IPS-20b (cell line): ENCODE results near the gene TRABD2B.

Experiments used
- H3K27ac ChIP-seq: one replicate; pipeline ENCODE4 v1.5.1; 2013; ENCODE audit warnings: low read length
- H3K27me3 ChIP-seq: 2 replicates; pipeline ENCODE4 v1.6.1; 2013; ENCODE audit warnings: mild to moderate bottlenecking, low read length, inconsistent platforms; ENCODE audit not compliant: insufficient read depth
- H3K36me3 ChIP-seq: 2 replicates; pipeline ENCODE4 v1.6.1; 2013; ENCODE audit warnings: low read depth, mild to moderate bottlenecking, inconsistent platforms, low read length, moderate library complexity; ENCODE audit not compliant: insufficient read depth
- H3K4me1 ChIP-seq: 2 replicates; pipeline ENCODE4 v1.6.1; 2013; ENCODE audit warnings: mild to moderate bottlenecking, control low read depth, inconsistent platforms, low read length, moderate library complexity; ENCODE audit not compliant: insufficient read depth
- H3K4me3 ChIP-seq: 2 replicates; pipeline ENCODE4 v1.5.1; 2013; ENCODE audit warnings: mild to moderate bottlenecking, low read length, inconsistent platforms
- H3K9ac ChIP-seq: 2 replicates; pipeline ENCODE4 v1.6.1; 2013; ENCODE audit warnings: low read depth, mild to moderate bottlenecking, inconsistent platforms, low read length, moderate library complexity
- H3K9me3 ChIP-seq: 2 replicates; pipeline ENCODE4 v1.6.1; 2013; ENCODE audit warnings: mild to moderate bottlenecking, low read depth, low read length, inconsistent platforms; ENCODE audit not compliant: insufficient read depth

TRABD2B gene

DNA sequence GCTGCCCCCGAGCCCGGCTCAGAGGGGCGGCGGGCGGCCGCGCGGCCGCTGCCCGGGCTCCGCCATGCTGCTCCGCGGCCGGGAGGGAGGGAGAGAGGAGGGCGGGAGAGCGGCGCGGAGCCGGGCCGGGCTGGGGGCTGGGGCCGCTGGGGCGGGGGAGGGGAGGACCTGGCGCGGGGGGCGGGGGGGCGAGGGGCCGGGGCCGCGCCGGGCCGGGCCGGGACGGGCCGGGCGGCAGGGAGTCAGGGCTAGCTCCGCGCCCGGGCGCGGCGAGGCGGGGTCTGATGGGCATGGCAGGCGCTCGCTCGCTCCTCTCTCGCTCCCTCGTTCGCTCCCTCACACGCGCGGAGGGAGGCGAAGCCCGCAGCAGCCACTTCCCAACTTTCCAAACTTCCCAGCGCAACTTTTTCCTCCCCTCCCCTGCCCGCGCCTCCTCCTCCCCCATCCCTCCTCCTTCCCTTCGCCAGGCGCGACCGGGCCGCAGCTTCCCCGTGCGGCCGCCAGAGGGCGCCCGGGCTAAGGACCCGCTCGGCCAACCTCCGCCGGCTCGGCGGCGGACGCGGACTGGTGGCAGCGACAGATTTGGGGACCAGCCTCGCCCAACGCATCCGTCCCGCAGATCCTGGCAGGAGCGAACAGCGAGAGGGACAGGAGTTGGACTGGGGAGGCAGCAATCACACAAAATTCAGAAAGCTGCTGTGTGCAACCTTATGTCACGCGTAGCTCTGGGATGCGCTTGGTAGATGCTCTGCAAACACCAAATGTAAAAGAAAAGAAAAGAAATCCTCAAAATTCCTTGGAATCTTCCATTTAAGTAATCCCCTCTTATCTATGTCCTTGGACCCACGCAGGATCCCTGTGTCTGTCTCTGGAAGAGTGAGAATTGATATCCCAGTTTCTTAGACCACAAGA is at the start of gene TRABD2B:
Gene TRABD2B (minus strand): TSS at position 97 of the 912 bp plus-strand sequence.
- peaks cover 27% of the 10 kb centered on the region for H3K4me1 ChIP-seq
- H3K27me3 ChIP-seq = peaks cover 53% of the 10 kb centered on the region
- H3K36me3 ChIP-seq = no peaks in the 10 kb centered on the region; the same call in 1 of the 2 replicates
- H3K9me3 ChIP-seq = no peaks in the 10 kb centered on the region
- H3K27ac ChIP-seq = no peak within 1 kb of the TSS
- H3K4me3 ChIP-seq = peak within 1 kb of the TSS; percentile 74
- peak within 1 kb of the TSS; percentile 54; the same call in 1 of the 2 replicates for H3K9ac ChIP-seq

DNA sequence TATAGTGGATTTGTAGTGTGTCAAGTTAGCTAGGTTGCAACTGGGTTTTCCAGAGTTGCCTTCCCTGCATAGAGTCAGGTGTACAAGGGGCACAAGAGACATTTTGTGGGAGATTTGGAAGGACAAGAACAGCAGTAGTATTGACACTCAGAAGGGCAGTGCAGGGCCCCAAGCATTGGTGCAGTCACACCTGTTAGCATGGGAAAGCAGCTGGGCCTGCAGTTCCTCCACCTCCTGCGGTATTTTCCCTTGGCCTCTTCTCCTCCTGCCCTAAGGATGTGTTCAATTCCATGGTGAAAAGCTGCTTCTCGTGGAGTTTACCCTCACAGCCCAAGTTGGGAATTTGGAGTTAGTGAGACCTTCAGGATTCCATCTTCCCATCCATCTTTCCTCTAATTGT is 47.1 kb upstream of the TRABD2B start:
- peaks cover 18% of the 10 kb centered on the region for H3K27me3 ChIP-seq
- peaks cover 19% of the 10 kb centered on the region for H3K4me1 ChIP-seq
- H3K27ac ChIP-seq = no peak overlapping the region
- no peaks in the 10 kb centered on the region for H3K36me3 ChIP-seq
- no peak overlapping the region for H3K4me3 ChIP-seq
- no peak overlapping the region for H3K9ac ChIP-seq
- H3K9me3 ChIP-seq = no peaks in the 10 kb centered on the region

DNA sequence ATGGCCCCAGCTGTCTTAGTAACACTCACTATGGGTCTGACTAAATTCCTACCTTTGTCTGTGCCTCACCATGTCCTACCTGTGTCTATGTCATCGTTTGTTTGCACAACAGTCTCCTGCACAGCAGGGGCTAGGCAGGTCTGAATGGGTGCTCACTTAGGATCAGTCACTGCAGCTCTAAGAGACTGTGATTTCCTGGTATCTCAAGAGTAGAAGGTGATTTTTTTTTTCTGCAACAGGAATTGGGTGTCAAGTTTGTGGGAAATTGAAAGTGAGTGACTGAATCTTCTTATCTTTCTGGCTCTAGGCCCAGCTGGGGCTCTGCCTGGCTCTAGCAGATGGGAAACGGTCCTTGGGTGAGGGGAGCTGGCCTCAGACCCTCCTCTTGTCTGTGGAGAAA is 46.4 kb upstream of the TRABD2B start:
- no peak overlapping the region for H3K9ac ChIP-seq
- H3K27ac ChIP-seq = no peak overlapping the region
- H3K4me1 ChIP-seq = peaks cover 22% of the 10 kb centered on the region
- H3K4me3 ChIP-seq = peak overlapping the region; percentile 34; the same call in 1 of the 2 replicates
- no peaks in the 10 kb centered on the region for H3K9me3 ChIP-seq
- no peaks in the 10 kb centered on the region for H3K36me3 ChIP-seq
- peaks cover 22% of the 10 kb centered on the region for H3K27me3 ChIP-seq

DNA sequence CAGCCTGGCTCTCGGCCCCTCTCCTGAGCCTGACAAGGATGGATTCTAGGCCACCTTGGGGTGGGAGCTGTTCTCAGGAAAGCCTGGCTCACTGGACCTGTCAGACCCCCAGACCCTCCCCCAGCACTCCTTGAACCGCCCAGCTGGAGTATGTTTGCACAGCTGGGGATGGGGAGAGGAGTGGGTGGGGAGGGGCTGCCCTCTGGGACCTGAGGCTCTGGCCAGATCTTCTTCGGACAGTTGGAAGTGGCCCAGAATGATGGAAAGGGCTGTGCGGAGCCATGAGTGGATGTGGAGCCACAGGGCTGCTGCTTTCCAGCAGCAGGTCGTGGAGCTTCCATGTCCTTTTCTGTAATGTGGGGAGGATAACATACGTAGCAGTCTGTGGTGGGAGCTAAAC is 43.0 kb upstream of the TRABD2B start:
- no peak overlapping the region for H3K4me3 ChIP-seq
- peaks cover 22% of the 10 kb centered on the region for H3K4me1 ChIP-seq
- peaks cover 22% of the 10 kb centered on the region for H3K27me3 ChIP-seq
- no peaks in the 10 kb centered on the region for H3K9me3 ChIP-seq
- H3K9ac ChIP-seq = no peak overlapping the region
- no peak overlapping the region for H3K27ac ChIP-seq
- H3K36me3 ChIP-seq = no peaks in the 10 kb centered on the region

DNA sequence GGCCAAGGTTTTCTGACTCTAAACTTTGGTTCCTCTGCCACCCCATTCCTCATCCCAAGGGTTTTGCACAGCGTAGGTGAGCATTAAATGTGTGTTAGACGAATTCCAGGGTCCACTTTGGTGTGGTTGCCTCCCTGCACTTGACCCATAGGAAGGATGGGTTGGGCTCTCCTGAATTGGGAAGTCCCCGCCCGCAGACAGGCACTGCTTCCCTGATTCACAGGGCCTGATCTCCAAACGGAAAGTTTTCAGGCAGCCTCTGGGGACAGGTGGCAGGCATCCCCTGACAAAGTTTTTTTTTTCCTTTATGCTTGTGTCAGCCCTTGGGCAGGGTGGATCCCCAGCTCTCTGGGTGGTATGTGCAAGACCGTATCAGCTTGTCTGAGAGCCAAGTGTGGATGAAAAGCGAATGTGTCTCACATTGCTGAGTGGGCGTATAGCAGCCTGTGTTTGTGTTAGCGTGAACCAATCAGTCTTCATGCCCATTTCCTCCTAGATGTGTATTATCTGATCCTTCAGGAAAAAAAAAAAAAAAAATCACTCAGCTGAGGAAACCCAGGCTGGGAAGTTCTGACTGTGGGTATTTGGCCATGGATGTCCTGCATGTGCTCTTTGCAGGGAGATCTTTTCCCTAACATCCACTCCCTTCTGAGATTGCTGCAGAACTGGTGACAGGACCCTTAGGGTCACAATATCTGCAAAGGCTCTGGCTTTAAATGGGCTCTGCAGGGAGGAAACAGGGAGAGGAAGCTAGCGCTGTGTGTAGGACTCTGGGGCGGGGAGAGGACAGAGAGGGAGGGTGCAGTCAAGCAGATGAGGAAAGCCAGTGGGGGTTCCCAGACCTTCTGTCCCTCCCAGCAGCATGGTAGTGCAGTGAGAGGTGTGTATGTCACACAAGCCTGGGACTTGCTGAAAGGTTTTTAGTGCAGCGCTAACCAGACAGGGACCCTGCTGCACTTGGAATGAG is 42.2 kb upstream of the TRABD2B start:
- H3K27ac ChIP-seq = no peak overlapping the region
- H3K4me1 ChIP-seq = peaks cover 22% of the 10 kb centered on the region
- H3K9ac ChIP-seq = no peak overlapping the region
- H3K27me3 ChIP-seq = peaks cover 22% of the 10 kb centered on the region
- H3K4me3 ChIP-seq = no peak overlapping the region
- H3K9me3 ChIP-seq = no peaks in the 10 kb centered on the region
- H3K36me3 ChIP-seq = no peaks in the 10 kb centered on the region

DNA sequence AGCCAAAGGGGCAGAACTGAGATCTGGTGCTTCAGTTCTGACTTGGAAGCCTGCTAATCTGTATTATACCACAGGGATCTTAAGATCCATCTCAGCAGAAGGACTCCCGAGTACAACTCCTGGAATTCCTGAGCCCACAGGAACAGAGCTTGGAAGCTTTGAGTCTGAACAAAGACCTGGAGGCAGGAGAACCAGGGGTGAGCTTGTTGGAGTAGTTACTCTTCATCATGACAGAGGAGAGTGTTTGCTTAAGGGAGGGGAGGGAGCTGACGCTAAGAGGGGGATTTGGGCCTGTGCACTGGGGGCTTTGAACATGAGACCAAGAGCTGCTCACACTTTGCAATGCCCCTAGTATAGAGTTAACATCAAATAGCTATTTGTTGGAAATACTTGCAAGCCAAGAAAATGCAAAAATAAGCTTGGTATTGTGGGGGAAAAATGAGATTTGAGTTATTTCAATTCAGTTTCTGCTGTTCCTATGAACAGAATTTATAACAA is 41.1 kb upstream of the TRABD2B start:
- Histone ChIP-seq H3K9ac (no peak overlapping the region), H3K27ac (no peak overlapping the region), H3K4me1 (peaks cover 13% of the 10 kb centered on the region), H3K9me3 (no peaks in the 10 kb centered on the region), H3K4me3 (no peak overlapping the region), H3K36me3 (no peaks in the 10 kb centered on the region), H3K27me3 (peaks cover 22% of the 10 kb centered on the region)

DNA sequence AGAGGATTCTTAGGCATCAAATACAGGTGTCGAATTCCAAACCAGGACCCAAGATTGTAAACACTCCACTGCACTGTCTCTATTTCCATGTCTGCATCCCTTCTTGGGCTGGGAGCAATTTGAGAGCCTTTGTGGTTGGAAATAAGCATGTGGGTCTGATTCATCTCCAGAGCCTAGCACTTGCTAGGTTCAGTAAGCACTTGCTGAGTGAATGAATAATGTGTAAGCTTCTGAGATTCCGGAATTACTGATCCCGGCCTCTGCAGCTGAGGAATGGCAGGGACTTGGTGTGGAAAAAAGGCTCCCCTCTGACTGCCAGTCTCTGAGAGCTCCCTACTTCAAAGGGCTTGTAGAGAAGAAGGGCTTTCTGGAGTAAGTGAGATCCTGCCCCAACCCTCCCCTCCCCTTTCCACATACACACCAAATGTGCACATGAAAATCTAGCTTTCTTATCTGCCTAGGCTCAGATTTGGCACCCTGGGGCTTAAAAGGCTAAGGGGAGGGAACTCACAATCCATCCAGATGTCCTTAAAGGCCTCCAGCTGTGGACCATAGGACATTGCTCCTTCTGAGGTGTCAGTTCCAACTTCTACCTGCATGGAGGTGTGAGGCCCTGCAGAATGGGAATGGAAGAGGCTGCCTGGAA is 39.6 kb upstream of the TRABD2B start:
- Histone ChIP-seq H3K27ac (no peak overlapping the region), H3K36me3 (no peaks in the 10 kb centered on the region), H3K4me3 (no peak overlapping the region), H3K9ac (no peak overlapping the region), H3K9me3 (no peaks in the 10 kb centered on the region), H3K4me1 (peaks cover 8% of the 10 kb centered on the region), H3K27me3 (peaks cover 18% of the 10 kb centered on the region)

DNA sequence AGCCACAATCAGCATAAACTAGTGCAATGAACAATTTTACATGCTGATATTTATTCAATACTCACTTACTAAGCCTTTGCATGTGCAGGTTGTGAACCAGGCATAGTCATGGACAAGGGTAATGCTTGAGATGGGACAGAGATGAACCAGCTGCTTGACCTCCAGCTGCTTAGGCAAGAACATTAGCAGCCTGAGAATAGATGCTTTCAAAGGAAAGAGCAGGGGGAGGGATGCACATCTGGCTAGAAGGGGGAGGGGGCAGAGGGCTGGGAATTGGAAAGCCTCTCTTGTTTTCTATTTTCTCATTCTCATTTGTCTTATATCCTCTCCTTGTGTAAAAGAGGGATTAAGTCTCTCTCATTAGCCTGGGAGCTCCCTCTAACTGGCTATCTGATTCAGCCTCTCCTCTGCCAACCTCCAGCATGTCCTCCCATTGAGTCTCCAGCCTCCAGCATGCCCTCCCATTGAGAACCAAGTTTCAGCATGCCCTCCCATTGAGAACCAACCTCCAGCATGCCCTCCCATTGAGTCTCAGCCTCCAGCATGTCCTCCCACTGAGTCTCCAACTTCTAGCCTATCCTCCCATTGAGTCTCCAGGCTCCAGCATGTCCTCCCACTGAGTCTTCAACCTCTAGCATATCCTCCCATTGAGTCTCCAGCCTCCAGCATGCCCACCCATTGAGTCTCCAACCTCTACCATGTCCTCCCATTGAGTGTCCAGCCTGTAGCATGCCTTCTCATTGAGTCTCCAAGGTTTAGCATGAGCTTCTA is 38.4 kb upstream of the TRABD2B start:
- Histone ChIP-seq H3K27me3 (peaks cover 5% of the 10 kb centered on the region; the same call in 1 of the 2 replicates), H3K4me1 (peaks cover 8% of the 10 kb centered on the region), H3K9ac (no peak overlapping the region), H3K27ac (no peak overlapping the region), H3K36me3 (no peaks in the 10 kb centered on the region), H3K9me3 (no peaks in the 10 kb centered on the region), H3K4me3 (no peak overlapping the region)

DNA sequence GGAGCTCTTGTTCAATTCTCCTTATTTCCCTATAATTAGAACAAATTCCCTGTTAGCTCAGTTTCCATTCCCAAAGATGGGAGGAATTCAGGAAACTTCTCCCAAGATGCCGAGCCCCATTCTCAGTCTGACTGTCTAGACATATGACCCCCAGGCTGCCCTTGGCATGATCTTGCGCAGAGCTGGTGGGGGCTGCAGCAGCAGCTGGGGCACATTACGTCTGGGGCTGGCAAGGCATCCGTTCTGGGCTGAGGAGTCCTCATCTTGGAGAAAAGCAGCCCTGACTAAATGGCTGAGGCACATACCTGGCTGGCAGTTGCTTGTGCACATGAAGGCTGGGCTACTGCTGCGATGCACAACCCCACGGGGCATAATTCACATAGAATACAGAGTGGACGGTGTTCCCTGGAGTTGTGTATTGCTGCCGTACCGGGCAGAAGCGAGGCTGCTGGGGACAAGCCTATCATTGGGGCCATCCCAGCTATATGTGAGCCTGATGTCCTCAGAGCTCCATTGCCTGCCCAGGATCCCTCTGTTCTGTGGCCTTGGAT is 36.4 kb upstream of the TRABD2B start:
- Histone ChIP-seq H3K36me3 (no peaks in the 10 kb centered on the region), H3K4me3 (no peak overlapping the region)

DNA sequence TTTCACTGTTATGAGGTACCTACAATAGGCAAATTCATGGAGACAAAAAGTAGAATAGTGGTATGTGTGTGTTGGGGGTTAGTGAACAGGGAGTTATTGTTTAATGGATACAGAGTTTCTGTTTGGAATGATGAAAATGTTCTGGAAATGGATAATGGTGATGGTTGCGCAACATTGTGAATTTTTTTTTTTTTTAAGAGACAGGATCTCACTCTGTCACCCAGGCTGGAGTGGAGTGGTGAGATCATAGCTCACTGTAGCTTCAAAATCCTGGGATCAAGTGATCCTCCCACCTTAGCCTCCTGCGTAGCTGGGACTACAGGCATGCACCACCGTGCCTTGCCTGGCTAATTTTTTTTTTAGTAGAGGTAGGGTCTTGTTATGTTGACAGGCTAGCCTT is 34.5 kb upstream of the TRABD2B start:
- peaks cover 5% of the 10 kb centered on the region for H3K4me1 ChIP-seq
- no peaks in the 10 kb centered on the region for H3K9me3 ChIP-seq
- no peak overlapping the region for H3K27ac ChIP-seq
- H3K36me3 ChIP-seq = no peaks in the 10 kb centered on the region
- H3K9ac ChIP-seq = no peak overlapping the region
- H3K4me3 ChIP-seq = no peak overlapping the region
- H3K27me3 ChIP-seq = no peaks in the 10 kb centered on the region

More for the DNA sequence above, 36.4 kb upstream of the TRABD2B start:
- H3K27me3 ChIP-seq = no peaks in the 10 kb centered on the region; the same call in 1 of the 2 replicates
- H3K9ac ChIP-seq = no peak overlapping the region
- peaks cover 2% of the 10 kb centered on the region; the same call in 1 of the 2 replicates for H3K4me1 ChIP-seq
- no peaks in the 10 kb centered on the region for H3K9me3 ChIP-seq
- no peak overlapping the region for H3K27ac ChIP-seq
